ENCODE results near the gene NDUFS2.
"Not testable (repeated sequence)": the region's sequence is repeated elsewhere in the genome, so short reads cannot be mapped to it uniquely, and the experiment has no call there.

NDUFS2 gene

DNA sequence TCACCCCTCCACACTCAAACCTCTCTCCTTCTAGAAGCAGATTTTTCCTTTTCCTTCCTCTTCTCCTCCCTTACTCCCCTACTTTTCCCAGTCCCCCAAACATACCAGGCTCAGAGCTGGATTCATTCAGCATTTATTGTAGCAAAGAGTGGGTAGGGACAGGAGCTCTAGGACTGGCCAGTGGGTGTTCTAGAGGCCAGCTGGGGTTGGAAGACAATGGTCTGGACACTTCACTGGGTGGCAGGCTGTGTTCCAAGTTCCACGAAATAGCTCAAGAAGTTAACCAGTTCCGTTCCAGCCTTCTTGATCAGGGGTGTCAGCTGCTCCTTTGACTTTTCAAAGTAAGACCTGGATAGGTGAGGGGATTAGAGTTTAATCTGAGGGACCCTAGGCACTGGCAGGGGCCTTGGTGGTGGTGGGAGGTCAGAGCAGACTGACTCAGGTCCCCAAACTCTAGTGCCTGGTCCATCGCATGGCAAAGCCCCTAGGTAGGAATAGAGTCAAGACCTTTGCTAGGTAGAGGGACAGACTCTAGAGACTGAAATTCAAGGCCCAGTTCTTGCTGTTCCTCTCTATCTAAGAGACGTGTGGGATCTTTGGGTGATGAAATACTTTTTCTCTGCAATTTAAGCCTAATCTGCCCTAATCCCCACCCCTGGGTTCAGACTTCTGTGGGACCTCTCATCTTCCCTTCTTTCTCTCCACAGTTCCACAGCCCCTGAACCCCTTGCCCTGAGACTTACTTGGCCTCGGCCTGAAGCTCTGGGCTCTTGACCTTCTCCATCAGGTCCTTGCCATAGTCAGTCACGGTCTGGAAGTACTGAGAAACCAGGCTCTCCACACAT, 20.2 kb downstream of the NDUFS2 start:
- DNase-seq, result no peak

DNA sequence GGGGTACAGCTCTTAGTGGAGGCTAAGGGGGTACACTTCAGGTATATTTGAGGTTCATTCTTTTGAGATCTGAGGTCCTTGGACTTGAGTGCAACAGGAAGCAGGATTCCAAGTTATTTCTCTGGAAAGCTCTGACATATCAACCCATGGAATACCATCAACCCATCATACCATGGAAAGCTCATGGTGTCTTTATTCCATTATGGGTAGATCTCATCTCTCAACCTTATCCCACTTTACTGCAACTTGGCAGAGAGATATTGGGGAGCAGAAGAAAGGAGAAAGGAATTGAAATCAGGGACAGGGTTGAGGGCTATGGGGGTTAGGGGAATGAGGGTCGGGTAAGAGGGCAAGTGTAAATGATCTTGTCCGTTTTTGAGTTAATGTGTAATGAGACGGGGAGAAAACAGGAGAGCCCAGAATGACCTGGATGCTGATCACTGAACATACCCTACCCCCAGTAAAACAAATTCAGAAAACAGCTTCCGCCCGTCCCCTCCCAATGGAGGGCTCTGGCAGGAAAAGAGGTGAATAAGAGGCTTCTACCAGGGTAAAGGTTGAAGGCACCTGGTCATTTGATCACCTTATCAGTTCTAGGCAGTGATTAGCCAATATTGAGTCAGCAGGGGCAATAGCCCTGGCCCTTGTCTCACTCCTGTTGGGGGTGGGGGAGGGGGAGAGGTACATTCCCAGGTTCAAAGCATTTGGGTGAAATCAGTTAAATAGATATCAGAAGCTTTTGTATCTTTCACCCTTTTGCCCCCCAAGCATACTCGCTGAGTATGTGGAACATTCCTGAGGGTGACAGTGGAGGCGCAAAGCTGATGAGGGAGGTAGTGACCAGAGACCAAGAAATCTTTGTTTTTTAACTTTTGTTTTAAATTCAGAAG, 21.9 kb downstream of the NDUFS2 start:
- no peak for DNase-seq

DNA sequence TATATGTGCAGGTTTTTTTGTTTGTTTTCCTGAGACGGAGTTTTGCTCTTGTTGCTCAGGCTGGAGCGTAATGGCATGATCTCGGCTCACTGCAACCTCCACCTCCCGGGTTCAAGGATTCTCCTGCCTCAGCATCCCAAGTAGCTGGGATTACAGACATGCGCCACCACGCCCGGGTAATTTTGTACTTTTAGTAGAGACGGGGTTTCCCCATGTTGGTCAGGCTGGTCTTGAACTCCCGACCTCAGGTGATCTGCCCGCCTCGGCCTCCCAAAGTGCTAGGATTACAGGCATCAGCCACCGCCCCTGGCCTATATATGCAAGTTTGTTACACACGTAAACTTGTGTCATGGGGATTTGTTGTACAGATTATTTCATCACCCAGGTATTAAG, 22.5 kb downstream of the NDUFS2 start:
- not testable (repeated sequence) for DNase-seq

DNA sequence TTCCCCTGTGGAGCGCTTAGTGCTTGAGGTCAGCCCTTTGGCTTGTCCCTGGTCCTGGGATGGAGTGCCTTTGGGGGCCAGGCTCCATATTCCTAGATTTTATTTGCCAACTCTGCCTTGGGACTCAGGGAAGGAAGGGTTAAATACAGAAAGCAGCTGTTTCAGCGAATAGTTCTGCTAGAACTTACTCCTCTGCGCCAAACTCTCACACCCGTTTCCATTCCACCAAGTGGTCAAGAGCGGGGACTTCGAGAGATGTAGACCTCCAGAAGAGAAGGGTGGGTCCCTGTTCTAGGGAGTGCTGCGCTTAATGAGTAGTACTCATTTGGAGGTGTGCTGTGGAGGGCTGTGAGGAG, 23.0 kb downstream of the NDUFS2 start:
- no peak for DNase-seq

GRCh38 chr1:161225534-161226319, 23.6 kb downstream of the NDUFS2 start, which contains the start of gene TOMM40L:
Gene TOMM40L (plus strand): TSS chr1:161226060. CDS start chr1:161226490, 430 bp downstream.
- DNase-seq, result peak; percentile 91

DNA sequence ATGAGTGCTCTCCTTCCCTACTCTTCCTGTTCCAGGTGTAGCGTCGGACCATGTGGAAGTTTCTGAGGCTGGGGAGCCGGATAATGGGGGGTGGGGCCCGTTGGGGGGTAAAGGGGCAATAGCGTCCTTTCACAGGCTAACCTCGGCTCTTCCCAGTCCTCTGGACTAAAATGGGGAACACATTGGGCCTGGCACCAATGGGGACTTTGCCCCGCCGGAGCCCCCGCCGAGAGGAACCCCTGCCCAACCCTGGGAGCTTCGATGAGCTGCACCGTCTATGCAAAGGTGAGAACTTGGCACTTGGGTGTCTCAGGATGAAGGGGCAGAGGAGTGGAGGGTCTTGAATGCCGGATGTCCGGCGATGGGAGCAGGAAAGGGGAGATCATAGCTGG, 24.1 kb downstream of the NDUFS2 start:
- DNase-seq, result no peak

GRCh38 chr1:161226759-161227158, 24.6 kb downstream of the NDUFS2 start:
- no peak for DNase-seq

DNA sequence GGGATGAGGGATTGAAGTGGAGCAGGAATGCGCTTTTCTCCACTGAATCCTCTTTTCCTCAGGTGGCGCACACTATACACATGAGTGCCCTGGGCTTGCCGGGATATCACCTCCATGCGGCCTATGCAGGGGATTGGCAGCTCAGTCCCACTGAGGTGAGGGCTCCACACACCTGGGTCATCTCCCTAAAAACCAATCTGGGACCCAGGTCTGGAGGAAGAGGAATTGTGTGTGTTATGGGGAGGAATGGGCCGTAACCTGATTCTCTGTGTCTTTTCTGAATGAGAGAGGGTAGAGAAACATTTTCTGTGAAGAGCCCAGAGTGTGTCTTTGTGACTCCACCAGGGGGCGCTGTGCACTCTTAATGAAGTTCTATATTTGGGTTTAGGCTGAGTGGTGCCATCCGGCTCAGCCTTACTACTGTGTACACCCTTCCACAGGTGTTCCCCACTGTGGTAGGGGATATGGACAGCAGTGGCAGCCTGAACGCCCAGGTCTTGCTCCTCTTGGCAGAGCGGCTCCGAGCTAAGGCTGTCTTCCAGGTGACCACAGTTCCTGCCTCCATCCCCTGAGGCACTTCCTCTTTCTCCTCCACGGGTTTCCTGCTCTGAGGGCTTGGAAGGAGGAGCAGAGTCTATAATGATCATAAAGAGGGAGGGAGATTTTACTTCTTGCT, 25.2 kb downstream of the NDUFS2 start:
- DNase-seq, result peak; percentile 77

- DNase-seq, result no peak
Measured at GRCh38 chr1:161228032-161228431, 25.9 kb downstream of the NDUFS2 start.

DNA sequence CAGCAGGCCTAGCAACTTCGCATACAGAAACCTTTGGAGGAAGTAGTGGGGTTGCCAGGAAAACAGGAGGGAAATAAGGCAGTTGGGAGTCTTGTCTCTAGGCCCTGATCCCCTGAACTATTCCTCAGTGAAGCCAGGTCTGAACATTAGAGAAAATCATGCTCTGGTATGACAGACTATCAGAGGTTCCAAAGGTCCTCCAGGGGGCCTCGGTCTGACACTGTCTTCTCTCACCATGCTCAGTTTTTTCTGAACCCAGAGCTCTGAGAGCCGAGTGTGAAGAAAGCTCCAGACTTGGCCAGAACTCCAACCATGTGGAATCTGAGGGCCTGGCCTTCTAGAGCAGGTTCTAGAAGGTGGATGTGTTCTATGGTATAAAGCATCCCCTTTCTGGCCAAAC, 27.7 kb downstream of the NDUFS2 start:
- no peak for DNase-seq

DNA sequence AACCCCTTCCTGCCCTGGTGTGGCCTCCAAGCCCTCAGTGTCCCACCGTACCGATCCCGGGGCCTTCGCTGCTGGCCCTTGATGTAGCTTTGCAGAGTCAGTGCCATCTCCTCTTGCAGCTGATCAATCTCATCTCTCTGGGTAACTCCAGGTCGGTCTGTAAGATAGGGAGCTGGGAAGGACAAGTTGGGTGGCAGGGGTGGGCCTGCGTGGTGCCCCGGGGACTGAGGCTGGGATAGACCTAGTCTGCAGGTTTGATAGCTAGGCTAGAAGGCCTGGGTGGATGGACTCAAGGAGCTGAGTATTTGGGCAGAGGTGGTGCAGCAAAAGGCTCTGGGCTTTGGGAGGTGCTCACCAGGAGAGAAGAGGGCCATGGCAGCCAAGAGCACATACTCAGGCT, 28.6 kb downstream of the NDUFS2 start:
- DNase-seq, result no peak

DNA sequence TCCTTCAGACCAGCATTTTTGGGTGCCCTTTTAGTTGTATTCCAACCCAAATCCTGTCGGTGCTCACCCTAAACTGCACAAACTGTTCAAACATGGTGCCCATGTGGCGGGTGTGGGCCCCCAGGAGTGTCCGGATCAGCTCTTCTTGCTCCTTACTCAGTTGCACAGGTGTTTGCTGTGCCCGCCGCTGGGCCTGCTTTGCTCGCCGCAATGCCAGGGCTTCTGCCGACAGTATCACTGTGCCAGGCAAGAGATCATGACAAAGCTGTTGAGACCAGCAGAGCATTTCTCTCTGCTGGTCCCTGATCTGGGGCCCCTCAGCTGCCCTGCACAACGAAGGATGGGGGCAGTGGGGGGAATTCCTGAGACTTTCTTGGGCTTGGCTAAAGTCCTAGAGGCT, 30.9 kb downstream of the NDUFS2 start:
- DNase-seq, result no peak

- DNase-seq, result no peak
Measured at GRCh38 chr1:161235957-161236775, 34.0 kb downstream of the NDUFS2 start.

- DNase-seq, result no peak
Measured at GRCh38 chr1:161238039-161238473, 35.9 kb downstream of the NDUFS2 start, which contains the start of gene NR1I3. Gene NR1I3 (minus strand): TSS chr1:161238203. CDS start chr1:161236565, 1,638 bp downstream.

DNA sequence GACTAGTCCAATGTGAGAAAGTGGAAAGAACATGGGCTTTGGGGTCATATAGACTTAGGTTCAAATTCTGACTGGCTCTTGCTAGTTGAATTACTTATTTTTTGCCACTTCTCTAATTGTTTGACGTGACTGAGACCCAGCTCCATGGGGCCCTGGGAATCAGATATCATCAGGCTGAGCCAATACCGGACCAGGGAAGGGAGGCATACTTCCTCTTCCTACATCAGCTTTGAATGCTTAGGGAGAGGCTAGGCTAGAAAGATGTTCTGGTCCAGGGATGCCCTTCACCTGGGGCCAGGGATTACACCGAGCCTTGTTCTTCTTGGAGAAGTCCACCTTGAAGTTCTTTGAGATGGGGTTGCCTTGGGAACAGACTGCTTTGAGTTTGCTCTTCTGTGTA, 39.5 kb downstream of the NDUFS2 start:
- DNase-seq, result no peak

DNA sequence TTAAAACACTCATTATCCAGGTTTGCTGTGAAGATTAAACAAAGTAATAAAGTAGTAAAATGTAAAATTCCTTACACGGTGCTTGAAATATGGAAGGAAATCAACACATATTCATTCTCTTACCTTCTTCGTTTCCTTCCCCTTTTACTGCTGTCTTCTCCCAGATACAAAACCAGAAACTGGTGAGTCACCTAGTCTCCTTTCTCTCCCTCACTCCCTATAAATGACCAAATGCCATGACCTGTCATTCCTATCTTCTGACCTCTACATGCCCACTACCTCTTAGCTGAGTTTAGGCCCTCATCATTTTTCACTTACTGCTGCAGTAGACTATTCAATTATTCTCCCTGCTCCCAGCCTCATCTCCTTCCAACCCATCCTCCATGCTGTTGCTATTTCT, 40.1 kb downstream of the NDUFS2 start:
- DNase-seq, result no peak

DNA sequence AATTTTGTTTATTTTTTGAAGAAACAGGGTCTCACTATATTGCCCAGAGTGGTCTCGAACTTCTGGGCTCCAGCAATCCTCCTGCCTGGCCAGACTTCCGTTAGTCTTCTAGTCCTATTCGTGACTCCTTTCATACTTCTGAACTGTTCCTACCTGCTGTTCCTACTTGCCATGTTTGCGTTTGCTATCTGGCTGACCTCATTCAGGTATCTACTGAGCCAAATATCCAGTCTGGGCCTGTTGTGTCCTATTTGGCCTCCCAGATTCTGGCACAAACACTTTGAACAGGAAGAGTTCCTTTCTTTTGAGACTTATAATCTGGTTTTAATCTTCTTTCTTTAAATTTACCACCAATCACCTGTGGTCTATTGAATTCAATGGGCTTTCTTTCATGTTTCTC, 42.7 kb downstream of the NDUFS2 start:
- DNase-seq, result no peak

DNA sequence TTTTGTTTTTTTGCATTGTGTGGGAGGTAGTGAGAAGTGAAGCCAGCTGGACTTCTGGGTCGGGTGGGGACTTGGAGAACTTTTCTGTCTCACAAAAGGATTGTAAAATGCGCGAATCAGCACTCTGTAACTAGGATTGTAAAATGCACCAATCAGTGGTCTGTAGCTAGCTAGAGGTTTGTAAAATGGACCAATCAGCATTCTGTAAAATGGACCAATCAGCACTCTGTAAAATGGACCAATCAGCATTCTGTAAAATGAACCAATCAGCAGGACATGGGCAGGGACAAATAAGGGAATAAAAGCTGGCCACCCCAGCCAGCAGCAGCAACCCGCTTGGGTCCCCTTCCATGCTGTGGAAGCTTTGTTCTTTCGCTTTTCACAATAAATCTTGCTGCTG, 47.9 kb downstream of the NDUFS2 start:
- DNase-seq, result not testable (repeated sequence)

DNA sequence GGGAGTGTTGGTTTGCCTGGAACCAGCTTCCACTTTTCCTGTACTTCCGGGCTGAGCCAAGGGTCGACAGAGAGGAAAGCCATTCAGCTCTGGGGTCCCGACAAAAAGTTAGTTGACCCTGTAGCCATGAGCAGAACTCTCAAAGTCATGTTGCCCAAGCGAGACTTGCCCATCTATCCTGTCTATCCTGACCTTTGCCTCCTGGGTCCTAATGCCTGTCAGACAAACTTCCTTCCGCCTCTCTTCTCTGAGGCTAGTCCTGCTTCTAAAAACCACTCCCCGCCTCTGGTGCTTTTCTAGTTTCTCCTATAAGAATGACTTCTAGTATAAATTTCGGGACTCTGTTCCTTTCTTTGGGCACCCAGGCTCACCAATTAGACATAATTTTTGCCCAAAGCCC, 48.7 kb downstream of the NDUFS2 start:
- DNase-seq, result no peak

DNA sequence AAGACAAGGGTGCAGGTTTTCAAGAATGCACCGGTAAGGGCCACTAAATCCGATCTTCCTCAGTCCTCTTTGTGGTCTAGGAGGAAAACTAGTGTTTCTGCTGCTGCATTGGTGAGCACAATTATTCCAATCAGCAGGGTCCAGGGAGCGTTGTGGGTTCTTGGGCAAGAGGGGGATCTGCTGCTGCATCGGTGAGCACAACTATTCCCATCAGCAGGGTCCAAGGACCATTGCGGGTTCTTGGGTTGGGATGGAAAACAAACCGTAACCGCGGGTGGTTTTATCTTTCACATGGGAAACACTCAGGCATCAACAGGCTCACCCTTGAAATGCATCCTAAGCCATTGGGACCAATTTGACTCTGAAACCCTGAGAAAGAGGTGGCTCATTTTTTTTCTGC, 49.4 kb downstream of the NDUFS2 start:
- DNase-seq, result no peak

DNA sequence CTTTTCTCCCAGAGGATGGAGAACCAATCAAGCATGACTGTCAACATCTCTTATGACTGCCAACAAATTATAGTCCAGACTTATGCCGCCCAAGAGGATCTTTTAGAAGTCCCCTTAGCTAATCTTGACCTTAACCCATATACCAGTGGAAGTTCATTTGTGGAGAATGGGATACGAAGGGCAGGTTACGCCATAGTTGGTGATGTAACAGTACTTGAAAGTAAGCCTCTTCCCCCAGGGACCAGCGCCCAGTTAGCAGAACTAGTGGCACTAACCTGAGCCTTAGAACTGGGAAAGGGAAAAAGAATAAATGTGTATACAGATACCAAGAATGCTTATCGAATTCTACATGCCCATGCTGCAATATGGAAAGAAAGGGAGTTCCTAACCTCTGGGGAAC, 53.1 kb downstream of the NDUFS2 start:
- not testable (repeated sequence) for DNase-seq

Measured in left hindlimb (tissue), 1 donor.